GM12878 (cell line): ENCODE results near the gene FAM221B. TPM values are rescaled to one million over a fixed set of nuclear protein-coding genes. Genes with fewer than 3 reads are reported as not detected.

ENCODE experiments used
- ATAC-seq: fragments of 200-7000 bp; cut with Tn5 transposase; 3 replicates; pipeline ENCODE4 v1.9.1; 2020; ENCODE audit warnings: mild to moderate bottlenecking, moderate library complexity
- BruUV-seq: library from RNA; stranded (reverse); fragments of 400-500 nt; replicated peaks from 2 replicates; lab custom pipeline; 2021; lab: Mats Ljungman, UMichigan
- CTCF ChIA-PET: fragments of 300-600 bp; sonication (Branson Sonifier 250); formaldehyde crosslinking; extraction: SDS; loops from one replicate; lab custom pipeline; 2021; ENCODE audit warnings: inconsistent platforms; lab: Yijun Ruan, JAX
- POLR2A ChIA-PET: fragments of 350-600 bp; formaldehyde crosslinking; extraction: SDS; loops from one replicate; lab custom pipeline; 2021; ENCODE audit warnings: inconsistent platforms; lab: Charles Lee
- RAD21 ChIA-PET: fragments of 300-600 bp; sonication (Branson Sonifier 250); formaldehyde crosslinking; loops from one replicate; lab custom pipeline; 2023; ENCODE audit warnings: antibody characterized with exemption; ENCODE audit not compliant: unreplicated experiment; lab: Charles Lee
- SMC1A ChIA-PET: fragments of 300-600 bp; sonication (Branson Sonifier 250); formaldehyde crosslinking; loops from one replicate; lab custom pipeline; 2023; ENCODE audit not compliant: unreplicated experiment, uncharacterized antibody; lab: Charles Lee
- DNase-seq: peaks from one replicate; pipeline ENCODE4 v3.0.0-alpha.2; 2011; ENCODE audit warnings: low read depth, low spot score
- FAIRE-seq: peaks from 3 replicates; lab custom pipeline; 2011; peaks lifted over from hg19 to GRCh38; lab: Jason Lieb, UNC
- H2AFZ ChIP-seq: 2 replicates; pipeline ENCODE4 v1.6.0; 2011; ENCODE audit warnings: low read depth, low read length, control low read depth; ENCODE audit not compliant: control insufficient read depth
- H3K27ac ChIP-seq: 2 replicates; pipeline ENCODE4 v1.5.1; 2011; ENCODE audit warnings: control low read depth; ENCODE audit not compliant: control insufficient read depth, insufficient read depth
- H3K27me3 ChIP-seq, 2 experiments: replicated peaks in 1 of 2; 2 replicates each; pipeline versions ENCODE4 v1.6.0 to v1.6.1; 2011; ENCODE audit warnings: low read length in 1 of 2; ENCODE audit not compliant: control insufficient read depth in 2 of 2, insufficient read depth in 2 of 2
- H3K36me3 ChIP-seq, 2 experiments: 2 replicates each; pipeline ENCODE4 v1.5.1; 2011; ENCODE audit warnings: low read length in 1 of 2; ENCODE audit not compliant: control insufficient read depth in 2 of 2, insufficient read depth in 2 of 2
- H3K4me1 ChIP-seq: 2 replicates; pipeline ENCODE4 v1.6.1; 2011; ENCODE audit warnings: mild to moderate bottlenecking, low read length, moderate library complexity, mixed read lengths; ENCODE audit not compliant: control insufficient read depth, insufficient read depth
- H3K4me2 ChIP-seq: 2 replicates; pipeline ENCODE4 v1.6.0; 2011; ENCODE audit warnings: control low read depth; ENCODE audit not compliant: control insufficient read depth, insufficient read depth
- H3K4me3 ChIP-seq: fragments of 200-600 bp; sonication (generic); 2 replicates; pipeline ENCODE4 v1.5.1; 2016
- H3K79me2 ChIP-seq: 2 replicates; pipeline ENCODE4 v1.6.0; 2011; ENCODE audit warnings: low read length; ENCODE audit not compliant: control insufficient read depth, insufficient read depth
- H3K9ac ChIP-seq: 2 replicates; pipeline ENCODE4 v1.8.0; 2011; ENCODE audit warnings: low read length, control low read depth, mixed read lengths; ENCODE audit not compliant: control insufficient read depth, insufficient read depth
- H3K9me3 ChIP-seq: replicated peaks from 3 replicates; pipeline ENCODE4 v1.5.1; 2011; ENCODE audit warnings: mild to moderate bottlenecking, low read length; ENCODE audit not compliant: control insufficient read depth, insufficient read depth
- H4K20me1 ChIP-seq: 2 replicates; pipeline ENCODE4 v1.6.0; 2011; ENCODE audit not compliant: control insufficient read depth, insufficient read depth
- MTA3 ChIP-seq: IDR thresholded peaks from 2 replicates; pipeline ENCODE4 v1.6.1; 2012; ENCODE audit warnings: low read length, inconsistent platforms, borderline replicate concordance
- NFYB ChIP-seq: IDR thresholded peaks from 2 replicates; pipeline ENCODE4 v1.6.1; 2011; ENCODE audit warnings: low read depth, mild to moderate bottlenecking, low read length, improper control_type of control experiment, moderate library complexity; ENCODE audit not compliant: insufficient read depth
- NR2C1 ChIP-seq: fragments of 450-650 bp; IDR thresholded peaks from 2 replicates; pipeline ENCODE4 v1.6.1; 2017; ENCODE audit warnings: antibody characterized with exemption, mild to moderate bottlenecking, moderate library complexity
- RB1 ChIP-seq: fragments of 450-650 bp; formaldehyde crosslinking; IDR thresholded peaks from 2 replicates; pipeline ENCODE4 v1.6.1; 2017; ENCODE audit warnings: mild to moderate bottlenecking, borderline replicate concordance
- RELA ChIP-seq: fragments of 450-650 bp; IDR thresholded peaks from 2 replicates; pipeline ENCODE4 v1.8.0; 2014; ENCODE audit warnings: borderline replicate concordance; ENCODE audit not compliant: partially characterized antibody
- SMAD5 ChIP-seq: IDR thresholded peaks from 2 replicates; pipeline ENCODE4 v1.6.1; 2016; ENCODE audit warnings: antibody characterized with exemption, low read depth
- ZNF207 ChIP-seq: fragments of 450-650 bp; IDR thresholded peaks from 2 replicates; pipeline ENCODE4 v1.6.1; 2014; ENCODE audit warnings: antibody characterized with exemption, mild to moderate bottlenecking, borderline replicate concordance
- ZNF24 ChIP-seq: fragments of 450-650 bp; IDR thresholded peaks from 2 replicates; pipeline ENCODE4 v1.6.1; 2017; ENCODE audit warnings: antibody characterized with exemption, mild to moderate bottlenecking
- WGBS: methylation state at CpG from one replicate; pipeline ENCODE4 v1.1.6; 2016; ENCODE audit warnings: low lambda C conversion rate; ENCODE audit not compliant: insufficient replicate concordance, insufficient coverage; ENCODE audit errors: missing lambda C conversion rate; 5-methylcytosine and 5-hydroxymethylcytosine counted together
- in situ Hi-C: fragments of 300-500 bp; cut with MboI; formaldehyde crosslinking; loops from 9 replicates; pipeline ENCODE4 v1.14.3; 2018; ENCODE audit warnings: mixed read lengths
- intact Hi-C: fragments of 100-400 bp; cut with micrococcal nuclease; formaldehyde crosslinking; loops from one replicate; pipeline ENCODE4 v1.14.2; 2022; ENCODE audit not compliant: unreplicated experiment
- polyA plus RNA-seq, 11 experiments: library from polyadenylated mRNA; depleted of rRNA in 4 of 11; unstranded in 6 of 11; stranded (reverse) in 5 of 11; fragments of >200 nt; fragmentation: Nextera tagmentation in 4 of 11; fragmentation: Illumina TruSeq in 1 of 11; extraction: Ambion mirVana in 4 of 11; extraction: Trizol in 1 of 11; gene quantifications; 1 replicate in 1 of 11; 2 replicates in 10 of 11; pipeline versions ENCODE4 v1.2.1 to v1.2.3, GENCODE V29; 2011 to 2016; ENCODE audit warnings: inconsistent platforms in 2 of 11, missing spikeins in 2 of 11, low read depth in 1 of 11
- total RNA-seq, 4 experiments: library from RNA; depleted of rRNA in 3 of 4; stranded (reverse); fragments of >200 nt in 3 of 4; fragmentation: Illumina TruSeq in 1 of 4; extraction: Trizol in 1 of 4; gene quantifications; 2 replicates each; pipeline versions ENCODE4 v1.2.1 to v1.2.3, GENCODE V29; 2013 to 2021
- TF ChIP-seq, protein P1 (sequence below): fragments of 450-650 bp; IDR thresholded peaks from 2 replicates; pipeline ENCODE4 v1.6.1; 2018; ENCODE audit warnings: borderline replicate concordance, mild to moderate bottlenecking; ENCODE audit not compliant: partially characterized antibody
- TF ChIP-seq, protein P2 (sequence below): IDR thresholded peaks from 2 replicates; pipeline ENCODE4 v1.6.1; 2012; ENCODE audit warnings: low read length, inconsistent platforms

Gene FAM221B
- total and polyA plus RNA-seq, 10 of the 15 experiments (the other 5 are each of a cell fraction or from before 2014, with no cell fraction given): 0.02 to 0.12 (median 0.04) TPM; not detected in 5

GRCh38 chr9:35771534-35771933 is 57.0 kb downstream of the FAM221B start:
- CTCF ChIA-PET: interaction anchor here (0.9 to 4.7 kb wide), 10 partner anchors 10 to 110 kb away, joined by 3 to 23 read pairs (median 4); partner anchors contain the start of genes GBA2 and RGP1
- SMC1A ChIA-PET: interaction anchor here (0.9 to 1.7 kb wide), 5 partner anchors 9 to 124 kb away, joined by 3 to 5 read pairs (median 3); no protein-coding TSS in a partner anchor
- Histone ChIP-seq H4K20me1 (no peaks in the 10 kb centered on the region), H3K4me2 (no peak overlapping the region), H3K36me3 (peaks cover 0 to 3% of the 10 kb centered on the region in 2 experiments; a peak in 1 of 4 replicates), H3K27ac (no peak overlapping the region), H3K27me3 (no peaks in the 10 kb centered on the region), H3K9me3 (no peaks in the 10 kb centered on the region), H3K79me2 (peaks cover 3% of the 10 kb centered on the region; the same call in 1 of the 2 replicates), H3K9ac (no peak overlapping the region), H2AFZ (no peak overlapping the region), H3K4me1 (no peaks in the 10 kb centered on the region), H3K4me3 (no peak overlapping the region)
- in situ Hi-C loops: no loop called here
- intact Hi-C loops: no loop called here
- TF ChIP-seq MTA3 (no peak), NFYB (no peak), RELA (no peak), ZNF24 (no peak), NR2C1 (no peak), RB1 (no peak), ZNF207 (no peak), SMAD5 (no peak)
- TF ChIP-seq, protein P1, sequence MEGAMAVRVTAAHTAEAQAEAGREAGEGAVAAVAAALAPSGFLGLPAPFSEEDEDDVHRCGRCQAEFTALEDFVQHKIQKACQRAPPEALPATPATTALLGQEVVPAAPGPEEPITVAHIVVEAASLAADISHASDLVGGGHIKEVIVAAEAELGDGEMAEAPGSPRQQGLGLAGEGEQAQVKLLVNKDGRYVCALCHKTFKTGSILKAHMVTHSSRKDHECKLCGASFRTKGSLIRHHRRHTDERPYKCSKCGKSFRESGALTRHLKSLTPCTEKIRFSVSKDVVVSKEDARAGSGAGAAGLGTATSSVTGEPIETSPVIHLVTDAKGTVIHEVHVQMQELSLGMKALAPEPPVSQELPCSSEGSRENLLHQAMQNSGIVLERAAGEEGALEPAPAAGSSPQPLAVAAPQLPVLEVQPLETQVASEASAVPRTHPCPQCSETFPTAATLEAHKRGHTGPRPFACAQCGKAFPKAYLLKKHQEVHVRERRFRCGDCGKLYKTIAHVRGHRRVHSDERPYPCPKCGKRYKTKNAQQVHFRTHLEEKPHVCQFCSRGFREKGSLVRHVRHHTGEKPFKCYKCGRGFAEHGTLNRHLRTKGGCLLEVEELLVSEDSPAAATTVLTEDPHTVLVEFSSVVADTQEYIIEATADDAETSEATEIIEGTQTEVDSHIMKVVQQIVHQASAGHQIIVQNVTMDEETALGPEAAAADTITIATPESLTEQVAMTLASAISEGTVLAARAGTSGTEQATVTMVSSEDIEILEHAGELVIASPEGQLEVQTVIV: no peak
- TF ChIP-seq, protein P2, sequence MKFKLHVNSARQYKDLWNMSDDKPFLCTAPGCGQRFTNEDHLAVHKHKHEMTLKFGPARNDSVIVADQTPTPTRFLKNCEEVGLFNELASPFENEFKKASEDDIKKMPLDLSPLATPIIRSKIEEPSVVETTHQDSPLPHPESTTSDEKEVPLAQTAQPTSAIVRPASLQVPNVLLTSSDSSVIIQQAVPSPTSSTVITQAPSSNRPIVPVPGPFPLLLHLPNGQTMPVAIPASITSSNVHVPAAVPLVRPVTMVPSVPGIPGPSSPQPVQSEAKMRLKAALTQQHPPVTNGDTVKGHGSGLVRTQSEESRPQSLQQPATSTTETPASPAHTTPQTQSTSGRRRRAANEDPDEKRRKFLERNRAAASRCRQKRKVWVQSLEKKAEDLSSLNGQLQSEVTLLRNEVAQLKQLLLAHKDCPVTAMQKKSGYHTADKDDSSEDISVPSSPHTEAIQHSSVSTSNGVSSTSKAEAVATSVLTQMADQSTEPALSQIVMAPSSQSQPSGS: no peak
- POLR2A ChIA-PET: interaction anchor here (1.0 kb wide), 1 partner anchor 11 kb away, joined by 3 read pairs; no protein-coding TSS in a partner anchor
- WGBS: 100% methylated on average over 1 of the region's 1 CpG
- ATAC-seq (no peak), DNase-seq (no peak), FAIRE-seq (no peak)
- RAD21 ChIA-PET: interaction anchor here (1.0 kb wide), 1 partner anchor 34 kb away, joined by 3 read pairs; no protein-coding TSS in a partner anchor
- BruUV-seq: no TSS peak
